Gastroesophageal sphincter (tissue), 4 donors: ENCODE measurements around the gene ZNF627. TPM values are rescaled to one million over a fixed set of nuclear protein-coding genes. Genes with fewer than 3 reads are reported as not detected.

Source experiments
- ATAC-seq: fragments of 150-250 bp; one replicate; pipeline ENCODE4 v1.9.1; 2016; ENCODE audit warnings: mild to moderate bottlenecking, moderate library complexity
- H3K27ac ChIP-seq, 4 donors: fragments of 200-600 bp; sonication (generic) in 3 of 4; 1 replicate in 3 of 4; 2 replicates in 1 of 4; pipeline ENCODE4 v1.5.1; 2016 to 2019
- H3K27me3 ChIP-seq: fragments of 200-600 bp; sonication (generic); one replicate; pipeline ENCODE4 v1.5.1; 2019
- H3K36me3 ChIP-seq, 2 donors: fragments of 200-600 bp; sonication (generic); one replicate each; pipeline ENCODE4 v1.5.1; 2019; ENCODE audit warnings: control low read depth in 1 of 2
- H3K4me1 ChIP-seq, 3 donors: fragments of 200-600 bp; sonication (generic); 1 replicate in 2 of 3; 2 replicates in 1 of 3; pipeline ENCODE4 v1.5.1; 2016 to 2019; ENCODE audit warnings: control low read depth in 2 of 3
- H3K4me3 ChIP-seq, 2 donors: fragments of 200-600 bp; sonication (generic); one replicate each; pipeline ENCODE4 v1.5.1; 2019; ENCODE audit warnings: mild to moderate bottlenecking in 1 of 2, moderate library complexity in 1 of 2
- H3K9me3 ChIP-seq, 3 donors: fragments of 200-600 bp; sonication (generic); one replicate each; pipeline ENCODE4 v1.5.1; 2017 to 2019; ENCODE audit warnings: control low read depth in 2 of 3
- EP300 ChIP-seq: sonication (generic); formaldehyde crosslinking; IDR thresholded peaks from one replicate; pipeline ENCODE4 v1.6.1; 2017; ENCODE audit warnings: antibody characterized with exemption, mild to moderate bottlenecking
- POLR2A ChIP-seq, 2 donors: fragments of 450-650 bp; IDR thresholded peaks; one replicate each; pipeline ENCODE4 v1.6.1; 2017; ENCODE audit warnings: antibody characterized with exemption in 2 of 2, mild to moderate bottlenecking in 2 of 2, moderate library complexity in 1 of 2
- POLR2AphosphoS5 ChIP-seq: sonication (generic); formaldehyde crosslinking; IDR thresholded peaks from one replicate; pipeline ENCODE4 v1.6.1; 2017; ENCODE audit warnings: antibody characterized with exemption
- WGBS, 2 donors: methylation state at CpG; one replicate each; pipeline ENCODE4 v1.1.5; 2018; ENCODE audit warnings: low coverage in 1 of 2; 5-methylcytosine and 5-hydroxymethylcytosine counted together
- total RNA-seq, 4 donors: library from RNA; depleted of rRNA; stranded (reverse); fragments of >200 nt; gene quantifications; one replicate each; pipeline ENCODE4 v1.1.0, GENCODE V29; 2016
- TF ChIP-seq, protein P1 (sequence below), 4 experiments: fragments of 200-600 bp in 2 of 4; fragments of 450-650 bp in 2 of 4; sonication (generic) in 1 of 4; IDR thresholded peaks; one replicate each; pipeline ENCODE4 v1.5.1; 2017 to 2019; ENCODE audit warnings: antibody characterized with exemption in 4 of 4, mild to moderate bottlenecking in 2 of 4, moderate library complexity in 2 of 4

ZNF627 gene
- total RNA-seq, 4 donors from 2014 or later, result 9.6 to 18.0 (median 10.4) TPM

DNA sequence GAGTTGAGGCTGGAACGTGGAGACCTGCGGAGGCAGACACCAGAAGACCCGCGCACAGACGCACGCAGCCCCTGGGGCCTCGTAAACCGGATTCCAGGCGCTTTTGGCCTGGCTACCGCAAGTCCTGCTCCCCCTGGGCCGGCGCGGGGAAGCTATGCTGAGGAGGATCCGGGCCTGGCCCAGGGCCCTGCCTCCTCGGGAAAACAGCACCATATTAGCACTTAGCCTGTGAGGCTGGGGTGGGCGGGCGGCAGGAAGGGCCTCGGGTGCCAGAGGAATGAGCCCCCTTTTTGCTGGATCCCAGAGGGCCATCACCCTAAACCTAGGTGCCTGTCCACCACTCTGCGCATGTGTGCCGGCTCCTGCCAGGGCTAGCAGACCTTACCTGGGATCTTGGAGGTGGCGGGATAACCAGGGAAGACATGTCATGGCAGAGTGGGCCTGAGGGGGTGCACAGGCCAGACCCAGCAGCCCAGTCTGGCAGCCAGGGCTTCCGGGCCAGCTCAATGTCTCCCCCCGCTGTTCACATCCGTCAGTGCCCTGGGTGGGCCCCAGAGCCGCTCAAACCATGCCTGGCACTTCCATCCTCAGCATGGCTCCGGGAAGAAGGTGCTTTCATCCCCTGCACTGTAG is 45.6 kb upstream of the ZNF627 start:
- peak overlapping the region; percentile 80 to 95 (median 86) for H3K27ac ChIP-seq
- no peaks in the 10 kb centered on the region for H3K27me3 ChIP-seq
- peak; percentile 85 for ATAC-seq
- no peaks in the 10 kb centered on the region for H3K9me3 ChIP-seq
- H3K4me3 ChIP-seq, result peak overlapping the region in 1 of 2 donors; percentile 15
- H3K4me1 ChIP-seq, result peaks cover 0 to 66% (median 3%) of the 10 kb centered on the region in 3 donors
- WGBS, 2 donors, result 22% methylated on average over 5 of the region's 26 CpGs; no CpG with 5 or more reads in 1 of the 2 donors
- TF ChIP-seq EP300 (no peak), POLR2AphosphoS5 (no peak), POLR2A (IDR thresholded peaks at IDR 0.05) (no peak)
- TF ChIP-seq, protein P1, sequence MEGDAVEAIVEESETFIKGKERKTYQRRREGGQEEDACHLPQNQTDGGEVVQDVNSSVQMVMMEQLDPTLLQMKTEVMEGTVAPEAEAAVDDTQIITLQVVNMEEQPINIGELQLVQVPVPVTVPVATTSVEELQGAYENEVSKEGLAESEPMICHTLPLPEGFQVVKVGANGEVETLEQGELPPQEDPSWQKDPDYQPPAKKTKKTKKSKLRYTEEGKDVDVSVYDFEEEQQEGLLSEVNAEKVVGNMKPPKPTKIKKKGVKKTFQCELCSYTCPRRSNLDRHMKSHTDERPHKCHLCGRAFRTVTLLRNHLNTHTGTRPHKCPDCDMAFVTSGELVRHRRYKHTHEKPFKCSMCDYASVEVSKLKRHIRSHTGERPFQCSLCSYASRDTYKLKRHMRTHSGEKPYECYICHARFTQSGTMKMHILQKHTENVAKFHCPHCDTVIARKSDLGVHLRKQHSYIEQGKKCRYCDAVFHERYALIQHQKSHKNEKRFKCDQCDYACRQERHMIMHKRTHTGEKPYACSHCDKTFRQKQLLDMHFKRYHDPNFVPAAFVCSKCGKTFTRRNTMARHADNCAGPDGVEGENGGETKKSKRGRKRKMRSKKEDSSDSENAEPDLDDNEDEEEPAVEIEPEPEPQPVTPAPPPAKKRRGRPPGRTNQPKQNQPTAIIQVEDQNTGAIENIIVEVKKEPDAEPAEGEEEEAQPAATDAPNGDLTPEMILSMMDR (IDR thresholded peaks at IDR 0.05), result peak in 2 of 4 experiments; percentile 50 to 52
- peaks cover 0 to 89% of the 10 kb centered on the region in 2 donors for H3K36me3 ChIP-seq

- TF ChIP-seq, protein P1 (IDR thresholded peaks at IDR 0.05), result no peak
- H3K27me3 ChIP-seq, result no peaks in the 10 kb centered on the region
- no peaks in the 10 kb centered on the region for H3K9me3 ChIP-seq
- H3K27ac ChIP-seq, result peak overlapping the region; percentile 80 to 95 (median 86)
- 71% methylated on average over 4 of the region's 20 CpGs; no CpG with 5 or more reads in 1 of the 2 donors for WGBS, 2 donors
- H3K36me3 ChIP-seq, result peaks cover 0 to 78% of the 10 kb centered on the region in 2 donors
- ATAC-seq, result no peak
- peaks cover 0 to 66% (median 9%) of the 10 kb centered on the region in 3 donors for H3K4me1 ChIP-seq
- H3K4me3 ChIP-seq, result no peak overlapping the region
Observed at GRCh38 chr19:11552666-11553372, 44.5 kb upstream of the ZNF627 start.

DNA sequence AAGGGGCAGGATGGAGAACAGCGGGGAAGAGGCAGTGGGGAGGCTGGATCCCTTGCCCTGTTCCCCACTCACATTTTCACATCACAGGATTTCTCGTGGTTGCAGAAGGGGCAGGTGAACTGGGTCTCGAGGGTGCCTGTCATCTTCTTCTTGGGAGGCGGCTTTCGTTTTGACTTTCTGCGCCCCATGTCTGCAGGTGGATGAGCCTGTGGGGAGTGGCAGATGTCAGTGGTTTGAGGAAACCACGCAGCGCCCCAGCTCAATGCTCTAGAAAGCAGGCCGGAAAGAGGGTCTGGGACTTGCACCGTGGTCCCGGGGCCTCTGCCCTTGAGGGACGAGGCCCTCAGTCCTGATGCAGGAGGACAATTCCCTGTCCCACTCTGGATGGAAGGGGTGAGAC is 43.1 kb upstream of the ZNF627 start:
- peaks cover 0 to 63% (median 17%) of the 10 kb centered on the region in 3 donors for H3K4me1 ChIP-seq

DNA sequence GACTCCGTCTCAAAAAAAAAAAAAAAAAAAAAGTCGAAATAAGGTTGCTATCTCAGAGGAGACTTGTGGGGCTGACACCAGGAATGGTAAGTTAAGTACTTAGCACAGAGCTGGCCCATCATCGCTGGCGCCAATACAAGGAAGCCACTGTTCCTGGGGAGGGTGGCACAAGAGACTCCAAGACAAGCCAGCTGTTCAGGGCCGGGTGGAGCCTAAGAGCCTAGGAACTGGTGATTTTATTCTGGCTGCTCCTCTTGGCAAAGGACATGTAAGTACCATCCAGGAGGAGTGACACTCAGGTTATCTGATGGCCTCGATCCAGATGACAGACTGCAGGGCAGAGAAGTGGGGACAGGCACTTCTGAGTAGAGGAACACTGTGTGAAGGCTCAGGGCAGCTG is 42.0 kb upstream of the ZNF627 start:
- Histone ChIP-seq H3K36me3 (peaks cover 0 to 54% of the 10 kb centered on the region in 2 donors), H3K4me3 (no peak overlapping the region), H3K4me1 (peaks cover 0 to 62% (median 17%) of the 10 kb centered on the region in 3 donors), H3K9me3 (no peaks in the 10 kb centered on the region), H3K27ac (no peak overlapping the region), H3K27me3 (no peaks in the 10 kb centered on the region)
- TF ChIP-seq POLR2AphosphoS5 (no peak), EP300 (no peak)
- WGBS, 2 donors, result 65 to 82% methylated on average over 4 of the region's 6 CpGs
- no peak for ATAC-seq

More for the DNA sequence above, 43.1 kb upstream of the ZNF627 start:
- WGBS, 2 donors, result 80 to 88% methylated on average over 1 of the region's 12 CpGs
- TF ChIP-seq, protein P1 (IDR thresholded peaks at IDR 0.05), result no peak
- TF ChIP-seq EP300 (no peak), POLR2AphosphoS5 (no peak), POLR2A (IDR thresholded peaks at IDR 0.05) (no peak)
- peaks cover 0 to 64% of the 10 kb centered on the region in 2 donors for H3K36me3 ChIP-seq
- H3K27me3 ChIP-seq, result no peaks in the 10 kb centered on the region
- ATAC-seq, result no peak
- no peak overlapping the region for H3K4me3 ChIP-seq
- H3K9me3 ChIP-seq, result no peaks in the 10 kb centered on the region
- peak overlapping the region in 1 of 4 donors; percentile 95 for H3K27ac ChIP-seq

DNA sequence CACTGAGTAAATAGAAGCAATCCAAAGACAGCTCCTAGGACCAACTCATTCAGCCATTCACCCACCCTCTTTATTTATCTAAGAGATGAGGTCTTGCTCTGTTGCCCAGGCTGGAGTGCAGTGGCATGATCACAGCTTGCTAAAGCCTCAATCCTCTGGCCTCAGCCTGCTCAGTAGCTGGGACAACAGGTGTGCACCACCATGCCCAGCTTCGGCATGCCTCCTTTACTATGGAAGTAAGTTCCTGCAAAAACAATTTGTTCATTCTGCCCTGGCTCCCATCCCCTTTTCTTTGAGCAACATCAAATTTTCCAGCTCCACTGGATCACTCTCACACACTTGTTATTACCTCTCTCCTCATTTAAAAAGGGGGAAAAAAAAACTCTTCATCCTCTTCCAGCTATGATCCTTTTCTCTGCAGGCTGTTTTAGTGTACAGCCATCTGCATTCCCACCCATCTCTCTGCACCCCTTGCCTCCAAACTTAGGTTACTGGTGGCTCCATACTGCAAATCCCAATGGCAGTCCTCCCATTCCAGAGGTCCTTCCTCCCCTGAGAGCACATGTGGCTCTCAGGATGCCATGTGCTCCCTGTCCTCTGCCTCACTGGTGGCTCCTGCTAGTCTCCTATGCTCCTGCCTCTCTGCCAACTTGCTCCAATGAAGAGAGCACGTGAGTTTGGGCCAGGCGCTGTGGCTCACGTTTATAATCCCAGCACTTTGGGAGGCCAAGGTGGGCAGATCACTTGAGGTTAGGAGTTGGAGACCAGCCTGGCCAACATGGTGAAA is 40.5 kb upstream of the ZNF627 start:
- Histone ChIP-seq H3K4me1 (peaks cover 0 to 52% (median 17%) of the 10 kb centered on the region in 3 donors), H3K4me3 (no peak overlapping the region), H3K36me3 (peaks cover 0 to 49% of the 10 kb centered on the region in 2 donors), H3K27ac (no peak overlapping the region), H3K9me3 (no peaks in the 10 kb centered on the region), H3K27me3 (no peaks in the 10 kb centered on the region)
- TF ChIP-seq POLR2A (IDR thresholded peaks at IDR 0.05) (no peak), EP300 (no peak), POLR2AphosphoS5 (no peak)
- TF ChIP-seq, protein P1 (IDR thresholded peaks at IDR 0.05), result no peak
- 80 to 90% methylated on average over 1 to 2 of the region's 4 CpGs for WGBS, 2 donors
- no peak for ATAC-seq
